Inferior parietal cortex (tissue), 1 donor: ENCODE results near the gene THADA.

Source experiments
- DNase-seq: peaks from one replicate; pipeline ENCODE4 v3.0.0-alpha.2; 2016; ENCODE audit errors: extremely low spot score

The THADA gene

GRCh38 chr2:43349904-43350303 is 245.9 kb downstream of the THADA start:
- no peak for DNase-seq

- DNase-seq, result no peak
Observed at GRCh38 chr2:43348908-43349661, 246.8 kb downstream of the THADA start.

GRCh38 chr2:43347746-43348145 is 248.1 kb downstream of the THADA start:
- no peak for DNase-seq

- no peak for DNase-seq
Observed at GRCh38 chr2:43346602-43347567, 249.0 kb downstream of the THADA start.

GRCh38 chr2:43345872-43346271 is 250.0 kb downstream of the THADA start:
- DNase-seq, result no peak

- no peak for DNase-seq
Observed at GRCh38 chr2:43345391-43345813, 250.4 kb downstream of the THADA start.

- no peak for DNase-seq
Observed at GRCh38 chr2:43344868-43345373, 250.9 kb downstream of the THADA start.

GRCh38 chr2:43343573-43344304 is 252.1 kb downstream of the THADA start:
- DNase-seq, result no peak

GRCh38 chr2:43341959-43342757 is 253.7 kb downstream of the THADA start:
- no peak for DNase-seq

- DNase-seq, result no peak
Observed at GRCh38 chr2:43340945-43341356, 254.9 kb downstream of the THADA start.

- DNase-seq, result no peak
Observed at GRCh38 chr2:43340066-43340465, 255.8 kb downstream of the THADA start.

GRCh38 chr2:43333656-43334144 is 262.1 kb downstream of the THADA start:
- DNase-seq, result no peak

- no peak for DNase-seq
Observed at GRCh38 chr2:43333101-43333655, 262.7 kb downstream of the THADA start.

- no peak for DNase-seq
Observed at GRCh38 chr2:43332653-43333052, 263.2 kb downstream of the THADA start.

GRCh38 chr2:43331422-43331821 is 264.4 kb downstream of the THADA start:
- DNase-seq, result no peak

- no peak for DNase-seq
Observed at GRCh38 chr2:43329637-43330036, 266.2 kb downstream of the THADA start.

- no peak for DNase-seq
Observed at GRCh38 chr2:43328832-43329231, 267.0 kb downstream of the THADA start.

GRCh38 chr2:43328133-43328532 is 267.7 kb downstream of the THADA start:
- DNase-seq, result no peak

GRCh38 chr2:43327119-43327518 is 268.7 kb downstream of the THADA start:
- DNase-seq, result no peak

GRCh38 chr2:43326101-43326825 is 269.6 kb downstream of the THADA start:
- DNase-seq, result no peak
